OCI-LY7 (cell line): ENCODE results near the gene PPP4R4. TPM values are rescaled to one million over a fixed set of nuclear protein-coding genes. Genes with fewer than 3 reads are reported as not detected.

Source experiments
- BruUV-seq: library from RNA; stranded (reverse); fragments of 400-500 nt; replicated peaks from 2 replicates; lab custom pipeline; 2021; lab: Mats Ljungman, UMichigan
- CTCF ChIA-PET: fragments of 300-600 bp; sonication (Branson Sonifier 250); formaldehyde crosslinking; loops from one replicate; lab custom pipeline; 2022; ENCODE audit warnings: antibody characterized with exemption; ENCODE audit not compliant: unreplicated experiment; lab: Charles Lee
- POLR2A ChIA-PET: fragments of 300-600 bp; sonication (Branson Sonifier 250); formaldehyde crosslinking; loops from one replicate; lab custom pipeline; 2022; ENCODE audit warnings: antibody characterized with exemption; lab: Charles Lee
- DNase-seq: peaks from one replicate; pipeline ENCODE4 v3.0.0-alpha.2; 2015; ENCODE audit warnings: low spot score
- H2AFZ ChIP-seq: fragments of 200-600 bp; sonication (generic), shearing (Covaris generic); 2 replicates; pipeline ENCODE4 v1.6.1; 2014; ENCODE audit warnings: mild to moderate bottlenecking, antibody characterized with exemption, low read length, moderate library complexity
- H3K27ac ChIP-seq: fragments of 200-600 bp; sonication (generic); 2 replicates; pipeline ENCODE4 v1.5.1; 2014; ENCODE audit warnings: mixed run types, low read depth, mild to moderate bottlenecking, moderate library complexity, low read length, inconsistent platforms; ENCODE audit not compliant: poor library complexity, severe bottlenecking
- H3K36me3 ChIP-seq: fragments of 200-600 bp; sonication (generic); 2 replicates; pipeline ENCODE4 v1.6.1; 2014; ENCODE audit warnings: mild to moderate bottlenecking, antibody characterized with exemption, low read length, moderate library complexity, mixed read lengths; ENCODE audit not compliant: insufficient read depth
- H3K4me1 ChIP-seq: fragments of 200-600 bp; sonication (generic); 2 replicates; pipeline ENCODE4 v1.5.1; 2014; ENCODE audit warnings: mild to moderate bottlenecking, low read length; ENCODE audit not compliant: insufficient read depth, poor library complexity, severe bottlenecking
- H3K4me2 ChIP-seq: fragments of 200-600 bp; sonication (generic); 2 replicates; pipeline ENCODE4 v1.6.1; 2014; ENCODE audit warnings: mild to moderate bottlenecking, low read length
- H3K4me3 ChIP-seq: fragments of 200-600 bp; sonication (generic); 2 replicates; pipeline ENCODE4 v1.5.1; 2014; ENCODE audit warnings: mild to moderate bottlenecking, low read depth, low read length; ENCODE audit not compliant: poor library complexity, severe bottlenecking
- H3K79me2 ChIP-seq: fragments of 200-600 bp; sonication (generic); 2 replicates; pipeline ENCODE4 v1.6.1; 2016; ENCODE audit warnings: low read depth, mild to moderate bottlenecking, low read length, moderate library complexity, mixed read lengths; ENCODE audit not compliant: insufficient read depth
- H3K9me2 ChIP-seq: fragments of 200-600 bp; sonication (generic); 2 replicates; pipeline ENCODE4 v1.6.1; 2016; ENCODE audit warnings: mild to moderate bottlenecking, low read length, mixed read lengths; ENCODE audit not compliant: insufficient read depth
- H3K9me3 ChIP-seq: fragments of 200-600 bp; sonication (generic); 2 replicates; pipeline ENCODE4 v1.6.1; 2014; ENCODE audit warnings: mild to moderate bottlenecking, mixed run types, low read length, mixed read lengths
- H4K20me1 ChIP-seq: fragments of 200-600 bp; sonication (generic); 2 replicates; pipeline ENCODE4 v1.6.1; 2014; ENCODE audit warnings: mild to moderate bottlenecking, antibody characterized with exemption, low read length, moderate library complexity, mixed read lengths; ENCODE audit not compliant: insufficient read depth
- CTCF ChIP-seq: fragments of 200-600 bp; sonication (generic); conservative IDR thresholded peaks from 2 replicates; pipeline ENCODE4 v1.5.1; 2014; ENCODE audit warnings: mild to moderate bottlenecking, antibody characterized with exemption, low read length, moderate library complexity, mixed read lengths
- EZH2phosphoT487 ChIP-seq: fragments of 200-600 bp; sonication (generic); IDR thresholded peaks from 2 replicates; pipeline ENCODE4 v1.6.1; 2018; ENCODE audit warnings: low read depth, borderline replicate concordance, mild to moderate bottlenecking, mixed run types, antibody characterized with exemption, low read length, moderate library complexity, mixed read lengths
- intact Hi-C: fragments of 100-400 bp; cut with micrococcal nuclease; formaldehyde crosslinking; loops from one replicate; pipeline ENCODE4 v1.10.0; 2022; ENCODE audit not compliant: unreplicated experiment
- total RNA-seq, 2 experiments: library from RNA; depleted of rRNA in 1 of 2; stranded (reverse); fragments of >200 nt in 1 of 2; shearing (Covaris generic) in 1 of 2; gene quantifications; 2 replicates each; pipeline ENCODE4 v1.2.3, GENCODE V29; 2014 to 2022

PPP4R4 gene
- total RNA-seq, 2 experiments from 2014 or later, result 0.54 to 0.93 TPM

GRCh38 chr14:94127330-94127729, 46.8 kb upstream of the PPP4R4 start:
- H3K4me3 ChIP-seq, result no peak overlapping the region
- no peaks in the 10 kb centered on the region for H3K79me2 ChIP-seq
- POLR2A ChIA-PET, result interaction anchor here (0.7 kb wide), 1 partner anchor 88 kb away, joined by 3 read pairs; no protein-coding TSS in a partner anchor
- no peak for TF ChIP-seq EZH2phosphoT487
- TF ChIP-seq CTCF, result no peak
- intact Hi-C loops, result loop anchor here (5.0 kb wide), 1 partner anchor 45 kb away; the partner anchor contains the start of genes DDX24 and IFI27L1
- H3K27ac ChIP-seq, result no peak overlapping the region
- peaks cover 14% of the 10 kb centered on the region for H3K4me1 ChIP-seq
- H4K20me1 ChIP-seq, result no peaks in the 10 kb centered on the region
- no peaks in the 10 kb centered on the region for H3K36me3 ChIP-seq
- H3K9me3 ChIP-seq, result no peaks in the 10 kb centered on the region
- H3K4me2 ChIP-seq, result no peak overlapping the region
- DNase-seq, result no peak
- CTCF ChIA-PET, result no interaction called here
- BruUV-seq, result no TSS peak
- H3K9me2 ChIP-seq, result no peaks in the 10 kb centered on the region
- H2AFZ ChIP-seq, result no peak overlapping the region

GRCh38 chr14:94128216-94128839, 45.8 kb upstream of the PPP4R4 start:
- no peak for TF ChIP-seq CTCF
- no peaks in the 10 kb centered on the region for H3K36me3 ChIP-seq
- intact Hi-C loops, result loop anchor here (5.0 kb wide), 1 partner anchor 46 kb away; the partner anchor contains the start of genes DDX24 and IFI27L1
- H3K79me2 ChIP-seq, result no peaks in the 10 kb centered on the region
- peaks cover 14% of the 10 kb centered on the region for H3K4me1 ChIP-seq
- CTCF ChIA-PET, result no interaction called here
- POLR2A ChIA-PET, result interaction anchor here (0.7 to 0.9 kb wide), 2 partner anchors 12 to 89 kb away, joined by 3 read pairs; no protein-coding TSS in a partner anchor
- H3K9me2 ChIP-seq, result no peaks in the 10 kb centered on the region
- H3K4me3 ChIP-seq, result peak overlapping the region; percentile 71
- DNase-seq, result no peak
- peak overlapping the region; percentile 97 for H3K4me2 ChIP-seq
- no peak overlapping the region for H2AFZ ChIP-seq
- no peaks in the 10 kb centered on the region for H4K20me1 ChIP-seq
- no TSS peak for BruUV-seq
- H3K27ac ChIP-seq, result no peak overlapping the region
- no peaks in the 10 kb centered on the region for H3K9me3 ChIP-seq

- Histone ChIP-seq H3K4me2 (peak within 1 kb of the TSS; percentile 97), H2AFZ (peak within 1 kb of the TSS; percentile 100), H3K9me2 (no peaks in the 10 kb centered on the region), H3K4me1 (peaks cover 14% of the 10 kb centered on the region), H4K20me1 (no peaks in the 10 kb centered on the region), H3K4me3 (peak within 1 kb of the TSS; percentile 71), H3K9me3 (no peaks in the 10 kb centered on the region), H3K79me2 (no peaks in the 10 kb centered on the region), H3K27ac (no peak within 1 kb of the TSS), H3K36me3 (no peaks in the 10 kb centered on the region)
- CTCF ChIA-PET, result interaction anchor here (0.7 kb wide), 2 partner anchors 9 to 93 kb away, joined by 3 to 6 read pairs; no protein-coding TSS in a partner anchor
- POLR2A ChIA-PET, result interaction anchor here (0.6 to 1.9 kb wide), 5 partner anchors 11 to 49 kb away, joined by 3 to 7 read pairs (median 4); partner anchors contain the start of genes DDX24 and IFI27L1
- TF ChIP-seq EZH2phosphoT487, result no peak
- TF ChIP-seq CTCF, result peak; percentile 40; the same call in 1 of the 2 replicates
- intact Hi-C loops, result loop anchor here (5.0 kb wide), 1 partner anchor 47 kb away; the partner anchor contains the start of genes DDX24 and IFI27L1
- DNase-seq, result peak; percentile 85
- BruUV-seq, result no TSS peak
Observed at GRCh38 chr14:94129111-94129757, 44.9 kb upstream of the PPP4R4 start, which contains the start of gene IFI27L2. TSS of gene IFI27L2 (minus strand) at chr14:94129604. CDS start at chr14:94129564, 40 bp downstream.
